GDM1 (cell line): Measurements from ENCODE around the gene ST8SIA5.

Source experiments
- DNase-seq: peaks from one replicate; lab custom pipeline; 2025; lab: John Stamatoyannopoulos, UW

ST8SIA5 gene

GRCh38 chr18:46740046-46740445, 16.8 kb downstream of the ST8SIA5 start:
- DNase-seq: no peak

GRCh38 chr18:46738491-46738890, 18.4 kb downstream of the ST8SIA5 start:
- no peak for DNase-seq

- no peak for DNase-seq
Measured at GRCh38 chr18:46736736-46737135, 20.1 kb downstream of the ST8SIA5 start.

- no peak for DNase-seq
Measured at GRCh38 chr18:46736135-46736534, 20.7 kb downstream of the ST8SIA5 start.

- DNase-seq: no peak
Measured at GRCh38 chr18:46734981-46735380, 21.9 kb downstream of the ST8SIA5 start.

GRCh38 chr18:46733872-46734271, 23.0 kb downstream of the ST8SIA5 start:
- DNase-seq: no peak

GRCh38 chr18:46732801-46733200, 24.1 kb downstream of the ST8SIA5 start:
- DNase-seq: no peak

GRCh38 chr18:46732201-46732600, 24.7 kb downstream of the ST8SIA5 start:
- DNase-seq: no peak

- no peak for DNase-seq
Measured at GRCh38 chr18:46731316-46731715, 25.5 kb downstream of the ST8SIA5 start.

- DNase-seq: no peak
Measured at GRCh38 chr18:46728219-46728930, 28.5 kb downstream of the ST8SIA5 start.

- no peak for DNase-seq
Measured at GRCh38 chr18:46727177-46727576, 29.7 kb downstream of the ST8SIA5 start.

- DNase-seq: no peak
Measured at GRCh38 chr18:46725310-46725709, 31.5 kb downstream of the ST8SIA5 start.

GRCh38 chr18:46723856-46724415, 32.9 kb downstream of the ST8SIA5 start:
- DNase-seq: no peak

GRCh38 chr18:46722051-46722450, 34.8 kb downstream of the ST8SIA5 start:
- no peak for DNase-seq

GRCh38 chr18:46721331-46721730, 35.5 kb downstream of the ST8SIA5 start:
- DNase-seq: no peak

- no peak for DNase-seq
Measured at GRCh38 chr18:46720521-46720920, 36.3 kb downstream of the ST8SIA5 start.

GRCh38 chr18:46720092-46720491, 36.8 kb downstream of the ST8SIA5 start:
- no peak for DNase-seq

GRCh38 chr18:46719388-46719787, 37.5 kb downstream of the ST8SIA5 start:
- no peak for DNase-seq

GRCh38 chr18:46718501-46719341, 38.1 kb downstream of the ST8SIA5 start:
- DNase-seq: no peak

GRCh38 chr18:46716827-46717226, 40.0 kb downstream of the ST8SIA5 start:
- no peak for DNase-seq

- no peak for DNase-seq
Measured at GRCh38 chr18:46716336-46716735, 40.5 kb downstream of the ST8SIA5 start.

- DNase-seq: no peak
Measured at GRCh38 chr18:46715062-46715461, 41.8 kb downstream of the ST8SIA5 start.

GRCh38 chr18:46712406-46712805, 44.4 kb downstream of the ST8SIA5 start:
- DNase-seq: no peak
